DMS153 treated with DMSO at 0.1 percent for 48 hours (cell line): ENCODE results near the gene PCP4.
"Not testable (repeated sequence)": the region's sequence is repeated elsewhere in the genome, so short reads cannot be mapped to it uniquely, and the experiment has no call there.

ENCODE experiments used
- DNase-seq: peaks from one replicate; lab custom pipeline; 2025; ENCODE audit not compliant: unreplicated experiment; lab: John Stamatoyannopoulos, UW

Gene PCP4

GRCh38 chr21:39863111-39863510, 4.1 kb upstream of the PCP4 start:
- peak; percentile 67 for DNase-seq

- DNase-seq: no peak
Observed at GRCh38 chr21:39866093-39866492, 1.1 kb upstream of the PCP4 start.

- DNase-seq: no peak
Observed at GRCh38 chr21:39869141-39869818, 2.0 kb downstream of the PCP4 start.

- no peak for DNase-seq
Observed at GRCh38 chr21:39873687-39874086, 6.4 kb downstream of the PCP4 start.

- no peak for DNase-seq
Observed at GRCh38 chr21:39874206-39874605, 7.0 kb downstream of the PCP4 start.

- no peak for DNase-seq
Observed at GRCh38 chr21:39874759-39875158, 7.5 kb downstream of the PCP4 start.

- no peak for DNase-seq
Observed at GRCh38 chr21:39881661-39882060, 14.4 kb downstream of the PCP4 start.

- DNase-seq: no peak
Observed at GRCh38 chr21:39882151-39882838, 15.1 kb downstream of the PCP4 start.

- no peak for DNase-seq
Observed at GRCh38 chr21:39882839-39883195, 15.6 kb downstream of the PCP4 start.

- DNase-seq: peak; percentile 94
Observed at GRCh38 chr21:39885119-39885848, 18.0 kb downstream of the PCP4 start.

GRCh38 chr21:39888848-39889247, 21.6 kb downstream of the PCP4 start:
- DNase-seq: no peak

GRCh38 chr21:39891111-39891510, 23.9 kb downstream of the PCP4 start:
- DNase-seq: no peak

- DNase-seq: not testable (repeated sequence)
Observed at GRCh38 chr21:39891863-39892262, 24.6 kb downstream of the PCP4 start.

- no peak for DNase-seq
Observed at GRCh38 chr21:39900491-39900890, 33.3 kb downstream of the PCP4 start.

- DNase-seq: no peak
Observed at GRCh38 chr21:39900911-39901310, 33.7 kb downstream of the PCP4 start.

GRCh38 chr21:39902986-39903385, 35.7 kb downstream of the PCP4 start:
- no peak for DNase-seq

- DNase-seq: no peak
Observed at GRCh38 chr21:39904457-39904856, 37.2 kb downstream of the PCP4 start.

- DNase-seq: no peak
Observed at GRCh38 chr21:39908265-39908923, 41.2 kb downstream of the PCP4 start.

GRCh38 chr21:39911286-39912199, 44.3 kb downstream of the PCP4 start:
- peak; percentile 72 for DNase-seq

- DNase-seq: no peak
Observed at GRCh38 chr21:39913706-39914305, 46.6 kb downstream of the PCP4 start.
